Spleen (tissue), 11 donors: ENCODE results near the gene UBE2L5. TPM values are rescaled to one million over a fixed set of nuclear protein-coding genes. Genes with fewer than 3 reads are reported as not detected.

Experiments
- DNase-seq: peaks from one replicate; pipeline ENCODE4 v3.0.0-alpha.2; 2020
- H3K27ac ChIP-seq, 8 donors: fragments of 200-600 bp; sonication (generic) in 7 of 8; 1 replicate in 4 of 8; 2 replicates in 4 of 8; pipeline versions ENCODE4 v1.5.0 to v1.8.0; 2016 to 2021; ENCODE audit warnings: inconsistent platforms in 4 of 8, mild to moderate bottlenecking in 4 of 8, moderate library complexity in 1 of 8
- H3K27me3 ChIP-seq, 7 donors: fragments of 200-600 bp; sonication (generic) in 6 of 7; replicated peaks in 1 of 7; 1 replicate in 4 of 7; 2 replicates in 3 of 7; pipeline versions ENCODE4 v1.5.0 to v1.8.0; 2016 to 2021; ENCODE audit warnings: inconsistent platforms in 3 of 7, mild to moderate bottlenecking in 1 of 7
- H3K36me3 ChIP-seq, 6 donors: fragments of 200-600 bp; sonication (generic) in 5 of 6; 1 replicate in 4 of 6; 2 replicates in 2 of 6; pipeline versions ENCODE4 v1.5.0 to v1.8.0; 2016 to 2021; ENCODE audit warnings: inconsistent platforms in 2 of 6
- H3K4me1 ChIP-seq, 6 donors: fragments of 200-600 bp; sonication (generic) in 5 of 6; 1 replicate in 3 of 6; 2 replicates in 3 of 6; pipeline versions ENCODE4 v1.5.0 to v1.8.0; 2016 to 2021; ENCODE audit warnings: inconsistent platforms in 3 of 6
- H3K4me3 ChIP-seq, 8 donors: fragments of 200-600 bp; sonication (generic) in 7 of 8; 1 replicate in 4 of 8; 2 replicates in 4 of 8; pipeline versions ENCODE4 v1.5.0 to v1.8.0; 2016 to 2021; ENCODE audit warnings: inconsistent platforms in 4 of 8, mild to moderate bottlenecking in 4 of 8, moderate library complexity in 2 of 8
- H3K9me3 ChIP-seq, 8 donors: fragments of 200-600 bp; sonication (generic) in 7 of 8; 1 replicate in 4 of 8; 2 replicates in 4 of 8; pipeline versions ENCODE4 v1.5.0 to v1.8.0; 2016 to 2021; ENCODE audit warnings: inconsistent platforms in 4 of 8
- POLR2A ChIP-seq, 3 donors: fragments of 450-650 bp; IDR thresholded peaks; one replicate each; pipeline ENCODE4 v1.5.1; 2017; ENCODE audit warnings: antibody characterized with exemption in 3 of 3, mild to moderate bottlenecking in 1 of 3
- POLR2AphosphoS5 ChIP-seq, 3 donors: sonication (generic); formaldehyde crosslinking; IDR thresholded peaks; one replicate each; pipeline ENCODE4 v1.5.1; 2017; ENCODE audit warnings: antibody characterized with exemption in 3 of 3
- WGBS, 5 donors: extraction: QIAGEN DNeasy Blood & Tissue Kit in 3 of 5; methylation state at CpG; one replicate each; pipeline versions ENCODE4 v1.1.5 to v1.1.7; 2013 to 2018; 5-methylcytosine and 5-hydroxymethylcytosine counted together
- intact Hi-C: fragments of 100-400 bp; cut with DNase I; formaldehyde crosslinking; loops from one replicate; pipeline ENCODE4 v1.15.0; 2023; ENCODE audit warnings: low total_unique reads
- polyA plus RNA-seq, 3 donors: library from polyadenylated mRNA; stranded (reverse); fragments of 200-250 nt; gene quantifications; one replicate each; pipeline ENCODE4 v1.2.1, GENCODE V29; 2013
- total RNA-seq, 7 donors: library from RNA; depleted of rRNA in 3 of 7; stranded (reverse); fragments of >200 nt in 3 of 7; fragmentation: NEBNext Ultra II Directional in 4 of 7; extraction: Animal tissue kit (Norgen Biotek cat#: 25700) in 4 of 7; gene quantifications; one replicate each; pipeline versions ENCODE4 v1.1.0 to v1.2.1, GENCODE V29; 2016 to 2021
- TF ChIP-seq, protein P1 (sequence below), 11 experiments: fragments of 200-600 bp in 7 of 11; fragments of 450-650 bp in 4 of 11; sonication (generic) in 4 of 11; IDR thresholded peaks in 8 of 11; conservative IDR thresholded peaks in 3 of 11; 1 replicate in 7 of 11; 2 replicates in 4 of 11; pipeline versions ENCODE4 v1.4.0 to v1.8.0; 2016 to 2021; ENCODE audit warnings: antibody characterized with exemption in 11 of 11, inconsistent platforms in 4 of 11, mild to moderate bottlenecking in 1 of 11
- donor health status: healthy with polysubstance abuse.
- donor health status: DM: no; HTN: no; CAD: no; lungs with moderate emphysema.
- donor health status: DM: no; HTN: no; CAD: no.
- donor health status: Bipolar disorder and iron deficiency.
- donor health status: healthy.
- donor health status: DM: no; HTN: no; CAD: no.
- donor health status: DM: yes; HTN: yes; CAD: no.

UBE2L5 gene
- total and polyA plus RNA-seq, 10 donors: 0.05 TPM; not detected in 9

DNA sequence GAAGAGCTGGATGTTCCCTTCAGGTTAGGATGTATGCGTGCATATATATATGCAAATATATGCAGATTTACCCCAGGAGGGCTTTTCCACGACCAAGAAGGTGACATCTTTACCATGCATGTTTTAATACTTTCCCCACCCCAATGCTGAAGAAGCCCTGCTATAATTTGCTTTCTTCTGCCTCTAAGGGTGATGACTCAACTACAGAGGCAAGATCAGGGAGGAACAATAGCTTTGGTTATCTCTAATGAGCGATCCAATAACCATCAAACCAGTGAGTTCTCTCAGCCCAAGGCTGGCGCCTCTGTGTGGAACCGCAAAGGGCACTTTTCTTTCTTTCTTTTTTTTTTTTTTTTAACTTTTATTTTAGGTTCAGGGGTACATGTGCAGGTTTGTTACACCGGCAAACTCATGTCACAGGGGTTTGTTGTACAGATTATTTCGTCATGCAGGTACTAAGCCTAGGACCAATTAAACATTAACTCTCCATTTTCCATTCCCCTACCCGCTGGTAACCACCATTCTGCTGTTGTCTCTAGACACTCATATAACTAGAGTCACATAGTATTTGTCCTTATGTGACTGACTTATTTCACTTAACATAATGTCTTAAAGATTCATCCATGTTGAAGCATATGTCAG is 25.7 kb upstream of the UBE2L5 start:
- Histone ChIP-seq H3K36me3 (no peaks in the 10 kb centered on the region), H3K4me3 (no peak overlapping the region), H3K27ac (peak overlapping the region in 1 of 8 donors; percentile 94), H3K27me3 (no peaks in the 10 kb centered on the region), H3K9me3 (no peaks in the 10 kb centered on the region), H3K4me1 (peaks cover 3 to 31% (median 12%) of the 10 kb centered on the region in 6 donors)
- DNase-seq: no peak
- TF ChIP-seq POLR2AphosphoS5 (IDR thresholded peaks at IDR 0.05) (no peak), POLR2A (IDR thresholded peaks at IDR 0.05) (no peak)
- TF ChIP-seq, protein P1, sequence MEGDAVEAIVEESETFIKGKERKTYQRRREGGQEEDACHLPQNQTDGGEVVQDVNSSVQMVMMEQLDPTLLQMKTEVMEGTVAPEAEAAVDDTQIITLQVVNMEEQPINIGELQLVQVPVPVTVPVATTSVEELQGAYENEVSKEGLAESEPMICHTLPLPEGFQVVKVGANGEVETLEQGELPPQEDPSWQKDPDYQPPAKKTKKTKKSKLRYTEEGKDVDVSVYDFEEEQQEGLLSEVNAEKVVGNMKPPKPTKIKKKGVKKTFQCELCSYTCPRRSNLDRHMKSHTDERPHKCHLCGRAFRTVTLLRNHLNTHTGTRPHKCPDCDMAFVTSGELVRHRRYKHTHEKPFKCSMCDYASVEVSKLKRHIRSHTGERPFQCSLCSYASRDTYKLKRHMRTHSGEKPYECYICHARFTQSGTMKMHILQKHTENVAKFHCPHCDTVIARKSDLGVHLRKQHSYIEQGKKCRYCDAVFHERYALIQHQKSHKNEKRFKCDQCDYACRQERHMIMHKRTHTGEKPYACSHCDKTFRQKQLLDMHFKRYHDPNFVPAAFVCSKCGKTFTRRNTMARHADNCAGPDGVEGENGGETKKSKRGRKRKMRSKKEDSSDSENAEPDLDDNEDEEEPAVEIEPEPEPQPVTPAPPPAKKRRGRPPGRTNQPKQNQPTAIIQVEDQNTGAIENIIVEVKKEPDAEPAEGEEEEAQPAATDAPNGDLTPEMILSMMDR (IDR thresholded peaks at IDR 0.05 in 8 of 11, conservative IDR thresholded peaks at IDR 0.05 in 3 of 11): no peak
- intact Hi-C loops: no loop called here
- 72 to 85% (median 84%) methylated on average over 8 of the region's 8 CpGs for WGBS, 5 donors

DNA sequence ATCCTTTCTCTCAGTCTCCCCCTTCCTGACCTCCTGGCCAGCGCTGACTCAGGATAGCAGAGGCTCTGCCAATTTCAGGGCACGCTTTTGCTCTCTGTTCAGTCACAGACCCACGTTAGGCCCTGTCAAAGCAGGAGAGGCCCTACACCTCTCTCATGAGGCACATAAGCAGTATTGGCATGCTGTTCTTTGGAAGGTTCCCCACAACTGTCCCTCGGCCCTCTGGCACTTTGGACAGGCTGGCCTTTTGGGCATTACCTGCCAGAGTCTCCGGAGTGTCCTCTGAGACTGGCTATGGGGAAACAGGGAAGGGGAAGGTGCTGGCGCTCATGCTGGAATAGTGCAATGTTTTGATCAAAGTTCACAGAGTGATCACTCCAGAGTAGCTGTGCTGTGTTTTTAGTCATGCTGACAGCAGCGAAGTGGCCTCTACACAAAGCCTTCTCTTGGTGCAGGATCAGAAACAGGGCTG is 23.7 kb upstream of the UBE2L5 start:
- Histone ChIP-seq H3K36me3 (no peaks in the 10 kb centered on the region), H3K4me1 (peaks cover 3 to 27% (median 12%) of the 10 kb centered on the region in 6 donors), H3K4me3 (no peak overlapping the region), H3K9me3 (no peaks in the 10 kb centered on the region), H3K27me3 (no peaks in the 10 kb centered on the region), H3K27ac (no peak overlapping the region)
- TF ChIP-seq POLR2AphosphoS5 (IDR thresholded peaks at IDR 0.05): no peak
- TF ChIP-seq POLR2A (IDR thresholded peaks at IDR 0.05): no peak
- TF ChIP-seq, protein P1 (IDR thresholded peaks at IDR 0.05 in 8 of 11, conservative IDR thresholded peaks at IDR 0.05 in 3 of 11): no peak
- WGBS, 5 donors: 84 to 92% (median 91%) methylated on average over 7 of the region's 7 CpGs
- intact Hi-C loops: no loop called here
- no peak for DNase-seq

DNA sequence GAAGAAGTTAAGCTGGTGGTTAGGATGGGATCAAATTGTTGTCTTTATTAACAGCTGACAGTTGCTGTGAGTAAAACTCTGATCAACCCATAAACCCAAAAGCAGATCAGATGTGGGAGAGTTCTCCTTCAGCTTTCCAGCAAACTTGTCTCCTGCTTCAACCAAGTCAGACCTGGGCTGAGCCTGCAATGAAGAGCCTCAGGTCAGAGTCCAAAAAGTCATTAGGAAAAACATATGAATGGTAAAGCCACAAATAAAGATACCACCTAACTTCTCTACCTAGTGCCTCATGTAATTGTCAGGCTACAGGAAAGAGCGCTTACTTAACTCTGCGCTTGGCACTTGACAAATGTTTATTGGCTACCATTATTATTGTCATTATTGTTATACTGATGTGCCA is 21.9 kb upstream of the UBE2L5 start:
- H3K9me3 ChIP-seq: no peaks in the 10 kb centered on the region
- DNase-seq: no peak
- H3K27me3 ChIP-seq: no peaks in the 10 kb centered on the region
- no peaks in the 10 kb centered on the region for H3K36me3 ChIP-seq
- H3K4me1 ChIP-seq: peaks cover 0 to 11% (median 6%) of the 10 kb centered on the region in 6 donors
- no peak overlapping the region for H3K27ac ChIP-seq
- TF ChIP-seq, protein P1 (IDR thresholded peaks at IDR 0.05 in 8 of 11, conservative IDR thresholded peaks at IDR 0.05 in 3 of 11): no peak
- TF ChIP-seq POLR2AphosphoS5 (IDR thresholded peaks at IDR 0.05) (no peak), POLR2A (IDR thresholded peaks at IDR 0.05) (no peak)
- intact Hi-C loops: no loop called here
- no peak overlapping the region for H3K4me3 ChIP-seq
- 95 to 99% (median 98%) methylated on average over 2 of the region's 2 CpGs for WGBS, 5 donors

DNA sequence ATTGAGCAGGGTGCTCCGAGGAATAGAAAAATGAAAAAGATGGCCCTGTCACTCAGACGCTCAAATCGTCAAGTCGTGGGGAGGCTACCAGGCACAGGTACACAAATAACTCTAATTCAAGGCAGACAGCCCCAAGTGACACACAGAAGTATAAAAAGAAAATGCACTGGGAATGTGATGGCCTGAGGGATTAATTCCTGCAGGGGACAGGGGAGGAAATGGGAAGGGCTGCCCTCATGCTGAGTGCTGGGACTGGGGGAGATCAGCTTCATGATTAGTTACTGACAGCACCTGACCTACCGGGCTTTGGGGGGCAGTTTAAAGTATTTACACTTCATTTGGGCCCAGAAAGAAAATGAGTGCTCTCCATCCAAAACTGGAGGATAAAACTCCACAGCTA is 20.9 kb upstream of the UBE2L5 start:
- Histone ChIP-seq H3K9me3 (no peaks in the 10 kb centered on the region), H3K4me3 (no peak overlapping the region), H3K4me1 (peaks cover 0 to 2% (median 0%) of the 10 kb centered on the region in 6 donors), H3K27ac (no peak overlapping the region), H3K36me3 (no peaks in the 10 kb centered on the region), H3K27me3 (no peaks in the 10 kb centered on the region)
- intact Hi-C loops: no loop called here
- WGBS, 5 donors: 90 to 97% (median 96%) methylated on average over 5 of the region's 5 CpGs
- no peak for DNase-seq
- TF ChIP-seq POLR2A (IDR thresholded peaks at IDR 0.05) (no peak), POLR2AphosphoS5 (IDR thresholded peaks at IDR 0.05) (no peak)
- TF ChIP-seq, protein P1 (IDR thresholded peaks at IDR 0.05 in 8 of 11, conservative IDR thresholded peaks at IDR 0.05 in 3 of 11): no peak
